SK-N-MC (cell line): ENCODE results near the gene HS1BP3.

ENCODE experiments used
- EZH2 ChIP-seq: fragments of 200-600 bp; sonication (generic); IDR thresholded peaks from one replicate; pipeline ENCODE4 v1.6.1; 2017; ENCODE audit warnings: antibody characterized with exemption
- FOXP2 ChIP-seq: optimal IDR thresholded peaks from 2 replicates; pipeline ENCODE3; 2011; ENCODE audit warnings: mild to moderate bottlenecking, moderate library complexity; ENCODE audit not compliant: insufficient read depth; ENCODE audit errors: extremely low read length, control extremely low read depth
- POLR2AphosphoS5 ChIP-seq: IDR thresholded peaks from 2 replicates; pipeline ENCODE4 v1.6.1; 2012; ENCODE audit warnings: mild to moderate bottlenecking, low read depth, low read length, borderline replicate concordance

GRCh38 chr2:20684581-20685063 lies 33.7 kb upstream of the HS1BP3 start:
- TF ChIP-seq EZH2 = no peak
- no peak for TF ChIP-seq POLR2AphosphoS5
- TF ChIP-seq FOXP2 = no peak
